ENCODE results near the gene MZT2B.
A peak's percentile ranks its signal among the peaks of the same experiment; 100 is the strongest.
"Not testable (repeated sequence)": the region's sequence is repeated elsewhere in the genome, so short reads cannot be mapped to it uniquely, and the experiment has no call there.

MZT2B gene, protein sequence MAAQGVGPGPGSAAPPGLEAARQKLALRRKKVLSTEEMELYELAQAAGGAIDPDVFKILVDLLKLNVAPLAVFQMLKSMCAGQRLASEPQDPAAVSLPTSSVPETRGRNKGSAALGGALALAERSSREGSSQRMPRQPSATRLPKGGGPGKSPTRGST

DNA sequence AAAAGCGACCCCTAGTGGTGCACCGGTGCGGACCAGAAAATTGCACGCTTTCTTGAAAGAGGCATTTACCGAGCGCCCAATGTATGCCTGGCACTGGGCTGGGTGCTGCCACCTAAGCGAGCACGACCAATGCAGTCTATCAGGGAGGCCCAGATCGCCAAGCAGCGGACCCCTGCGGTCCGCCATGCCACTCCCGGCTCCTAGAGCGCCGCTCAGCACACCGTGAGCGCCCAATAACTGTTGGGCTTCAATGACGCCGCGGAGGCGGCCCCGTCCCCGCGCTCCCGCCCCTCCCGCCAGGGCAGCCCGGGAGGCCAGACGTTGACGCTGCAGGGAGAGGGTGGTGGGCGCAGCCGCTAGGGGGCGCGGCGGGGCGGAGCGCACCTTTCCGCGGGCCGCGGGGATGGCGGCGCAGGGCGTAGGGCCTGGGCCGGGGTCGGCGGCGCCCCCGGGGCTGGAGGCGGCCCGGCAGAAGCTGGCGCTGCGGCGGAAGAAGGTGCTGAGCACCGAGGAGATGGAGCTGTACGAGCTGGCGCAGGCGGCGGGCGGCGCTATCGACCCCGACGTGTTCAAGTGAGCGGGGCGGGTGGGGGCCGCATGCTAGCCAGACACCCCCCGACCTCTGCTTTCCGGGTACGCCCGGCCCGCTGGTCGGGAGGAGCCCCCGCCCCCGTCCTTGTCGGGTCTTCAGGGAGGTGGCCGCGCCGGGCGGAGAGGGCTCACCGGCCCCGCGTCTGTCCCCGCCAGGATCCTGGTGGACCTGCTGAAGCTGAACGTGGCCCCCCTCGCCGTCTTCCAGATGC is at the start of gene MZT2B:
MZT2B (plus strand) TSS at position 383 of the 803 bp plus-strand sequence; CDS start at position 404, 21 bp downstream.
- intact Hi-C loops (cut with DNase I; ENCODE audit: low total_unique reads), result loop anchor here (5.0 to 10.0 kb wide), 2 partner anchors 160 to 913 kb away; partner anchors contain the start of genes FAM168B and IMP4

DNA sequence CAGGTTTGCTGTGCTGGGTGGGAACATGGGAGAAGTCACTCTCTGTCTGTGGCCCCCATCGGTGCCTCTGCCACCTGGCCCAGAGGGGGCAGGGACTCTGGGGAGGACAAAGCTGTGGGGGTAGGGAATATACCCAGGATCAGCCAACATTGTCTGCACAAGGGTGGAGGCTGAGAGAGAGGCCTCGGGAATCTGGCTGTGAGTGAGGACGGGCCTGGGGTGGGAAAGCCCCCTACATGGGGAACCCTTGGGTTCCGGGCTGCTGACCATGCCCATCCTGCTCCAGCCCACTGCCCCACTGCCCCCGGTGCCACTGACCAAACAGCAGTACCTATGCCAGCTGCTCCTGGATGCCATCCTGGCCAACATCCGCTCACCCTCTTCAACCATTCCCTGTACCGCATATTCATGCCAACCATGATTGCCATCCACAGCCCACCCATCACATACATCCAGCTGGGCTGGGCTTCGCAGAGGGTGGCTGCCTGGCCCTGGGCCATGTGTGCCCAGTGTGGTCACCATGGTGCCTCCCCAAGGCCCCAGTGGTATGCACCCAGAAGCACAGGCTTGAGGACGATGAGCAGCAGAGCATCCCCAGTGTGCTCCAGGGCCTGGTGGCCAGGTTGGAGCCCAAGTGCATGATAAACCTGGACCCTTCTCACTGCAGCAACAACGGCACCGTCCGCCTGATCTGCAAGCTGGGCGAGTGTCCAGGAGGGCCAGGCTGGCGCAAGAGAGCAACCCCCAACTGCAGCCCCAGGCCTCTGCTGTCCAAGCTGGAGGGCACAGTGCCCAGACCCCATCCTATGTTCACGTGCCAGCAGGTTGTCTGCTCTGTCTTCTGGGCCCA is 46.1 kb upstream of the MZT2B start:
- peak in 1 of 2 donors; percentile 16 for DNase-seq
- Histone ChIP-seq H3K27ac (no peak overlapping the region), H3K9me3 (no peaks in the 10 kb centered on the region), H3K4me1 (no peaks in the 10 kb centered on the region), H3K36me3 (no peaks in the 10 kb centered on the region), H3K4me3 (no peak overlapping the region), H3K27me3 (no peaks in the 10 kb centered on the region)
- intact Hi-C loops (cut with DNase I; ENCODE audit: low total_unique reads), result no loop called here
- TF ChIP-seq, protein P1, sequence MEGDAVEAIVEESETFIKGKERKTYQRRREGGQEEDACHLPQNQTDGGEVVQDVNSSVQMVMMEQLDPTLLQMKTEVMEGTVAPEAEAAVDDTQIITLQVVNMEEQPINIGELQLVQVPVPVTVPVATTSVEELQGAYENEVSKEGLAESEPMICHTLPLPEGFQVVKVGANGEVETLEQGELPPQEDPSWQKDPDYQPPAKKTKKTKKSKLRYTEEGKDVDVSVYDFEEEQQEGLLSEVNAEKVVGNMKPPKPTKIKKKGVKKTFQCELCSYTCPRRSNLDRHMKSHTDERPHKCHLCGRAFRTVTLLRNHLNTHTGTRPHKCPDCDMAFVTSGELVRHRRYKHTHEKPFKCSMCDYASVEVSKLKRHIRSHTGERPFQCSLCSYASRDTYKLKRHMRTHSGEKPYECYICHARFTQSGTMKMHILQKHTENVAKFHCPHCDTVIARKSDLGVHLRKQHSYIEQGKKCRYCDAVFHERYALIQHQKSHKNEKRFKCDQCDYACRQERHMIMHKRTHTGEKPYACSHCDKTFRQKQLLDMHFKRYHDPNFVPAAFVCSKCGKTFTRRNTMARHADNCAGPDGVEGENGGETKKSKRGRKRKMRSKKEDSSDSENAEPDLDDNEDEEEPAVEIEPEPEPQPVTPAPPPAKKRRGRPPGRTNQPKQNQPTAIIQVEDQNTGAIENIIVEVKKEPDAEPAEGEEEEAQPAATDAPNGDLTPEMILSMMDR (IDR thresholded peaks at IDR 0.05), result no peak

More for the DNA sequence above, at the start of gene MZT2B:
- TF ChIP-seq, protein P1 (IDR thresholded peaks at IDR 0.05), result peak; percentile 72 to 87
- not testable (repeated sequence) for H3K36me3 ChIP-seq, H3K9me3 ChIP-seq, H3K27me3 ChIP-seq
- Histone ChIP-seq H3K4me3 (peak within 1 kb of the TSS; percentile 97), H3K4me1 (peaks cover 0 to 28% (median 18%) of the 10 kb centered on the region in 4 donors), H3K27ac (peak within 1 kb of the TSS; percentile 88 to 91)
- peak; percentile 75 to 93 for DNase-seq

DNA sequence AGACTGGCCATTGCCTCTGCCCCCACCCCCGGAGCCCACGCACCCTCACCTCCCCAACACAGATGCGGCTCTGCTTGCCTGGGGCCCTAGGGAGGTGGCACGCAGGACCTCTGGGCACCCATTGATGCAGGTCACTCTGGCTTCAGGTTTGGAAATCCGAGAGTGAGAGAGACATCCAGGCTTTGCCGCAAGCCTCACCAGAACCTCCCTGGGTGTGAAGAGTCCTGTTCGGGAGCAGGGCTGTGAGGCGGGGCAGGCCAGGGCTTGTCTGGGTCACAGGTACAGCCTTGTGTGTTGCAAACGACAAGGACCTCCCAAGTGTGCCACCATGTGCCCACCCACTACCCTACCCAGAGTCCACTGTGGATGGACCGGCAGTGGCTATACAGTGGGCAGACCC is 45.5 kb upstream of the MZT2B start:
- H3K27me3 ChIP-seq; H3K4me3 ChIP-seq; DNase-seq; intact Hi-C loops (cut with DNase I; ENCODE audit: low total_unique reads); H3K36me3 ChIP-seq; H3K27ac ChIP-seq; H3K9me3 ChIP-seq; H3K4me1 ChIP-seq: not testable (repeated sequence)

DNA sequence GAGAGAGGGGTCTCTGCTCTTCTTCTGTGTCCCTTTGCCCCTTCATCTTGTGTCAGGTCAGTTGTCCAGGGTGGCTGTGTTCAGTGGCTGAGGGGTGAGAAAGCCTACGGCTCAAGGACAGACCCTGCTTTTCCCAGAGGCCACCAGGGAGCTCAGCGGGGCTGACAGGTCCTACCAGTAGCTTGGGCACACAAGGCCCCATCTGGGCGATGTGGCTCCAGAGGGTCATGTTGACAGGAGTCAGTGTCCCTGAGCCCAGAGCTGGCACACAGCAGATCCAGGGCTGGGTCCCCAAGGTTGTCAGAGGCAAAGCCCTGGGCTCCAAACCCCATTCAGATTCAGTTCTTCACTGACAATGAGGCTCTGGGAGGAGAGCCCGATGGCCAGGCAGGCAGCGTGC is 44.9 kb upstream of the MZT2B start:
- H3K27me3 ChIP-seq; H3K36me3 ChIP-seq; H3K4me3 ChIP-seq; intact Hi-C loops (cut with DNase I; ENCODE audit: low total_unique reads); H3K9me3 ChIP-seq; H3K4me1 ChIP-seq; H3K27ac ChIP-seq: not testable (repeated sequence)
- DNase-seq, result peak in 1 of 2 donors; percentile 8

DNA sequence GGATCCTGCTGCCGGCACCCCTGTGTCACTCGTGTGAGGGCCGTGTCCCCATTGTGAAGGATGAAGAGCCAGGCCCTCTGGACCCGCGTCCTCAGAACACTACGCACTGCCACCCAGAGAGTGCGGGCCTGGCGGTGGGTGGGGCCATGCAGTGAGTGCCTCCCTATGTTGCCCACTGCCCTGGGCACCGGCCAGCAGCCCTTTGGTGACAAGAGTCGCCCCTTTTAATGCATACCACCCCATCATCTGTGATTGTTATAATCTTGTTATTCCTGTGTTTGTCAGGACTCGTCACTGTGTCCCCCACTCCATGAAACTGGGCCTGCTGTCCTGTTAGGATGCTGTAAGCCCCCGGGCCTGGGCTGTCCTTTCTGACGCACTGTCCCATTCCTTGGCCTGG is 43.7 kb upstream of the MZT2B start:
- DNase-seq; H3K27me3 ChIP-seq; H3K4me3 ChIP-seq; H3K4me1 ChIP-seq; H3K27ac ChIP-seq; H3K9me3 ChIP-seq; H3K36me3 ChIP-seq; intact Hi-C loops (cut with DNase I; ENCODE audit: low total_unique reads): not testable (repeated sequence)

DNA sequence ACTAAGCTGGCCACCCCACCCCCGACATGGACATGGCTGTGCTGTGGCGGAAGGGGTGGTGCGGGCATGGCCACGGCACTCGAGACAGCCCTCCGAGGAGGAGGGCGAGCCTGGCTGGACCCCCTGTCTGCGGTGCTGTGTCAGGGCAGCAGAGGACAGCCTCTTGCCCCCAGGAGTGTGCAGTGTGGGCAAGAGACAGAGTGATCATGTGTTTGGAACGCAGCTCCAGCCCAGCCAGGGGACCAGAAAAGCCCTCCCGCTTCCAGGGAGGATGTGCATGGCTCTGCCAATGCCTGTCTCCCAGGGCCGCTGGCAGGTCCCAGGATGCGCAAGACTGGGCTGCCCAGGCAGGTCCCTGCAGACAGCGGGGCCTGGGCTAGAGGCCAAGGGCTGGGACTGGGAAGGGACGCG is 43.2 kb upstream of the MZT2B start:
- H3K27me3 ChIP-seq; H3K9me3 ChIP-seq; intact Hi-C loops (cut with DNase I; ENCODE audit: low total_unique reads); H3K27ac ChIP-seq; H3K4me3 ChIP-seq; DNase-seq; H3K4me1 ChIP-seq; H3K36me3 ChIP-seq: not testable (repeated sequence)

DNA sequence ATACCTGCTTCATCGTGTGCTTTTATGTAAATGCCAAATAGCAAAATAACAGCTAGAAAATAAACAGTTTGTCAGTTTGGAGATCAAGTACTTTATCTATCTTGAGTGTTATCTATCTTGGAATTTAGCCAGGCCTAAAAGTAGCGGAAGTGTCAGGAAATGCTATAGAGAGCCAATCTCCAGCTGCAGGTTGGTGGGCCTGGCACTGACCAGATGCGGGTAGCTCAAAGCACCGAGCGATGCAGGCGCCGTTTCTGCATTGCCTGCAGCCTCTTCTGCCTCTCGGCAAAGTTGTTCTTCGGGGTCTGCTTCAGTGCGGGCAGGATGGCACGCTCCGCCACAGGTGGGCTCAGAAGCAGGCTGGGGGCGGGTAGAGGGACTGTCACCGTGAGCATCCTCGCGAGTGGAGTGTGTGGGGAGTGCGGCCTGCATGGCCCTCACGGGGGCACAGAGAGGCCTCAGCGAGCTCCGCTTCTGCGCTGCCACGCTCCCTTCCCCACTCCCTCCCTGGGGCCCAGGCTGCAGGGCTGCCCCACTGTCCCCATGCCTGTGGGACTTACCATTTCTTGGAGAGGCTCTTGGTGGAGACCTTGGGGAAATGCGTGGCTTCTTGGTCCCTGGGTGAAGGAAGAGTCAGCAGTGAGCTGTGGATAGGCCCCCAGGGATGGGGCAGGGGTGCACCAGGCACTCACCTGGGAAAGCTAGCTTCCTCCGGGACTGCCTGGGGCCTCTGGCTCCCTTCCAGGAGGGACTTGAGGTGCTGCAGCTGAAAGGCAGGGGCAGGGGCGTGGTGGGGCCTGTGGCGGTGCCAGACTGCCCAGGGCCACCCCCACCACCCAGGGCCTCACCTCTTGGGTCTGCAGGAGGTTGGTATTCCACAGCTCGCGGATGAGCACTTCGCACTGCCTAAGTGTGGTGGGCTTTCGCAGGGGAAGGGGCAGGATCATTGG is 42.5 kb upstream of the MZT2B start:
- H3K4me1 ChIP-seq; H3K4me3 ChIP-seq; H3K27me3 ChIP-seq; intact Hi-C loops (cut with DNase I; ENCODE audit: low total_unique reads); DNase-seq; H3K36me3 ChIP-seq; H3K9me3 ChIP-seq; H3K27ac ChIP-seq: not testable (repeated sequence)

DNA sequence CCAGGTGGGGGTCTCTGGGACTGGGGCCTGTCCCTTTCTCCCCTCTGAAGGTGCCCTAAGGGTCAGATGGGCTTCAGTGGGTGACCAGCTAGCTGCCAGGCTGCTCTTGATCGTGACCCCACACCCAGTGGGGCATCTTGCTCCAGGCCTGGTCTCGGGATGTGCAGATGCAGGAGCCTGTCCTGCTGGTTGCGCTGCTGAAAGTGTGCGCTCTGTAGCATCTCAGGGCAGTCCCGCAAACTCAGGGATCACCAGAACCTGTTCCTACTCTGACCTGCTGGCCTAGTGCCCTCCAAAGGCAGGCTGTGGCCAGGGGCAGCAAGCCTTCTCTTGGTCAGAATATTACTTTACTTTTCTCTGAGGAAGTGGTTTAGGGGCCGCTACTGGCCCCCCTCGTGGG is 41.5 kb upstream of the MZT2B start:
- DNase-seq, result peak in 1 of 2 donors; percentile 5
- H3K27ac ChIP-seq; H3K36me3 ChIP-seq; H3K4me3 ChIP-seq; H3K27me3 ChIP-seq; H3K9me3 ChIP-seq; intact Hi-C loops (cut with DNase I; ENCODE audit: low total_unique reads): not testable (repeated sequence)
- peaks cover 0 to 11% (median 4%) of the 10 kb centered on the region in 4 donors for H3K4me1 ChIP-seq

DNA sequence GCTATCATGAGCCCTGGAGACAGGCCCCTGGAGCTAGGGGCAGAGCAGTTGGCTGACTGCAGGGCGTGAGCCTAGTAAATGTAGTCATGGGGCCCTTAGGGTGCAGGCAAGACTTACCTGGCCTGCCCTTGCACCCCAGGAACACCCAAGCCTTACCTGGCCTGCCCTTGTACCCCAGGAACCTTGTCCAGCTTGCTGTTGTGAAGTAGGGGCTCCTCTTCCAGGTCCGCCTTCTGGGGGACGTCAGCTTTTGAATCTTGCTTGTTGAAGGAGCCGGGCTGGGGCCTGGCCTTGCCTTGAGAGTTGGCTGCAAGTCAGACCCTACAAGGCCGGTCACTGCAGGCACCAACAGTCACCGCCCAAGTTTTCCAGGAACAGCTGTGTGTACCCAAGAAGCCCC is 41.1 kb upstream of the MZT2B start:
- intact Hi-C loops (cut with DNase I; ENCODE audit: low total_unique reads); DNase-seq; H3K27ac ChIP-seq; H3K36me3 ChIP-seq; H3K4me3 ChIP-seq; H3K9me3 ChIP-seq; H3K27me3 ChIP-seq: not testable (repeated sequence)
- H3K4me1 ChIP-seq, result peaks cover 0 to 12% (median 4%) of the 10 kb centered on the region in 4 donors

DNA sequence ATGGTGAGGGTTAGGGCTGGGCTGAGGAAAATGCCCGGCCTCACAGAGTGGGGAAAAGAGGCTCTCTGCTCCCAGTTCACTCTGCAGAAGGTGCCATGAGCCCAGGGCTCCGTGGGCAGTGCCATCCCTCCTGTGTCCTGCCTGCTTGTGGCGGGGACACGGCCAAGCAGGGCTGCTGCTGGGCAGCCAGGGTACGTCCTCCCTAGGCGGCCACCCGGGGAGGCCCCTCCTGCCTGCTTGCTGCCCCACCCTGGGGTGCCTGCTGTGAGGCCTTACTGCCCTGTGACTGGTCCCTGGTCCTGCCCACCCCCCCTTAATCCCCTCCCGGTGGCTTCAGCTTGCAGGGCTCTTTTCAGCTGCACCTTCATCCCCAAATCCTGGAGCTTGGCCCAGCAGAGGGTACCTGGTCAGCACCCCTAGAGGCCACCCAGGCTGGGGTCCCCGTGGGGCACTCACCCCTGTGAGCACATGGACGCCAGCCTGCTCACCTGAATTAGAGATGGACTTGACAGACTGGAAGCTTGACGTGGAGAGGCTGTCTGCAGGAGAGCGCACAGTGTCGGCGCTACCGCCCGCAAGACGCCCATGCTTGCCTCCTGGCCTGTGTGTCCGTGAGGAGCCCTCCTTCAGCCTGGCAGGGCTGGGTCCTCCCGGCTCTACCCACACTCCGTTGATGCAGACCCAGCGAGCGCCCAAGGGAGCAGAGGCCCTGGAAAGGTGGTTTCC is 40.3 kb upstream of the MZT2B start:
- DNase-seq; H3K27me3 ChIP-seq; H3K4me3 ChIP-seq; H3K36me3 ChIP-seq; H3K9me3 ChIP-seq; H3K27ac ChIP-seq; intact Hi-C loops (cut with DNase I; ENCODE audit: low total_unique reads): not testable (repeated sequence)
- H3K4me1 ChIP-seq, result peaks cover 0 to 12% (median 4%) of the 10 kb centered on the region in 4 donors
